ENCODE results near the gene CNPY1.

The CNPY1 gene

DNA sequence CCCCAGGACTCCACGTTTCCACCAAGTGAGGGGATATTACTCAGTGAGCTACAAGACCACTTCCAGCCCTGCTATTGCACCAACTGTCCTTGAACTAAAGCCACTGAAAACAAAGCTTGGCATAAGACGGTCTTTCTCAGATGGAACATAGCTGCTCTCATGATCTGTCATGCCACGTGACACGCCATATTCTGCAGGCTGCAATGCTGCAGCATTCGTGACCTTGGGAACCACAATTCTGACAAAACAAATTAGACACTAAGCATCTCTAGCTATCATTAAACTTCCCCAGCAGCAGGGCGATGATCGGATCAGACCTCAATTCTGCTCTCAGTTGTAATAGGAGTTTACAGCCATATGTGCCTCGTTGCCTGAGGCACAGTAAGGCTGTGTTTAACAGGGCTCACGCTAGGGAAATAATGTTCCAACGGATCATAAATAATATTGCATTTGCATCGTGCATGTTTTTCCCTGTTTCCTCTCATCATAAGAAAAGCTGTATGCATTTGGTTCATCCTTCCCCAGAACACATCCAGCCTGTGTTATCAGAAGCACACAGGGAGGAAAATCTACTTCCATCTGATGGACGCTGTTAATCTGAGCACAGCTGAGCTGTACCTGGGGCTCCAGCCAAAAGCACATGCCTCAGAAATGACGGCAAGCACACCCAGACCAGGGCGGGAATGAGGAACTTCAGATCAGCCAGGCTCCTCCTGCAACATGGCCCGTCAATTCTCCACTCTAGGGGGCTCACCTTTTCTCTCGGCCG, 38.6 kb upstream of the CNPY1 start:
- TF ChIP-seq, protein P1, sequence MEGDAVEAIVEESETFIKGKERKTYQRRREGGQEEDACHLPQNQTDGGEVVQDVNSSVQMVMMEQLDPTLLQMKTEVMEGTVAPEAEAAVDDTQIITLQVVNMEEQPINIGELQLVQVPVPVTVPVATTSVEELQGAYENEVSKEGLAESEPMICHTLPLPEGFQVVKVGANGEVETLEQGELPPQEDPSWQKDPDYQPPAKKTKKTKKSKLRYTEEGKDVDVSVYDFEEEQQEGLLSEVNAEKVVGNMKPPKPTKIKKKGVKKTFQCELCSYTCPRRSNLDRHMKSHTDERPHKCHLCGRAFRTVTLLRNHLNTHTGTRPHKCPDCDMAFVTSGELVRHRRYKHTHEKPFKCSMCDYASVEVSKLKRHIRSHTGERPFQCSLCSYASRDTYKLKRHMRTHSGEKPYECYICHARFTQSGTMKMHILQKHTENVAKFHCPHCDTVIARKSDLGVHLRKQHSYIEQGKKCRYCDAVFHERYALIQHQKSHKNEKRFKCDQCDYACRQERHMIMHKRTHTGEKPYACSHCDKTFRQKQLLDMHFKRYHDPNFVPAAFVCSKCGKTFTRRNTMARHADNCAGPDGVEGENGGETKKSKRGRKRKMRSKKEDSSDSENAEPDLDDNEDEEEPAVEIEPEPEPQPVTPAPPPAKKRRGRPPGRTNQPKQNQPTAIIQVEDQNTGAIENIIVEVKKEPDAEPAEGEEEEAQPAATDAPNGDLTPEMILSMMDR (IDR thresholded peaks at IDR 0.05; ENCODE audit: low read depth, low read length), result no peak
- DNase-seq (ENCODE audit: extremely low read depth, low read depth), result no peak

- no peak for DNase-seq (ENCODE audit: extremely low read depth, low read depth)
- TF ChIP-seq, protein P1 (IDR thresholded peaks at IDR 0.05; ENCODE audit: low read depth, low read length), result no peak
These were observed 37.9 kb upstream of the CNPY1 start for GRCh38 chr7:155584261-155584660.

DNA sequence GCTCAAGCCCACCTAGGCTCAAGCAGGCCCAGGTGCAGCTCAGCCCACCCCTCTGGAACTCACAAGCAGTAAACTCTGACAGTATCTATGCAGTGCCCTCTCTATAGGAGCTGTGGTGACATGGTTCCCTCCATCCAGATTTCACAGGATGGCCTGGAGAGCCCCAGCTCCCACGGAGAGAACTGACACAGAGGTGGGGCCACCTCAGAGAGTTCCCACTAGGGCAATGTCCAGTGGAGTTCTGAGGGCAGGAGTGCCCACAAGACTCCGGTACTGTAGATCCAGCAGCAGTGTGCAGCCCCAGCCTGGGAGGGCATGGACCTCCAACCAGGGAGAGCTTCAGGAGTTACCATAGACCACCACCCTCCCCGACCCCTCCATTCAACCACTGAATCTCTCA, 37.3 kb upstream of the CNPY1 start:
- TF ChIP-seq, protein P1 (IDR thresholded peaks at IDR 0.05; ENCODE audit: low read depth, low read length), result no peak
- no peak for DNase-seq (ENCODE audit: extremely low read depth, low read depth)

DNA sequence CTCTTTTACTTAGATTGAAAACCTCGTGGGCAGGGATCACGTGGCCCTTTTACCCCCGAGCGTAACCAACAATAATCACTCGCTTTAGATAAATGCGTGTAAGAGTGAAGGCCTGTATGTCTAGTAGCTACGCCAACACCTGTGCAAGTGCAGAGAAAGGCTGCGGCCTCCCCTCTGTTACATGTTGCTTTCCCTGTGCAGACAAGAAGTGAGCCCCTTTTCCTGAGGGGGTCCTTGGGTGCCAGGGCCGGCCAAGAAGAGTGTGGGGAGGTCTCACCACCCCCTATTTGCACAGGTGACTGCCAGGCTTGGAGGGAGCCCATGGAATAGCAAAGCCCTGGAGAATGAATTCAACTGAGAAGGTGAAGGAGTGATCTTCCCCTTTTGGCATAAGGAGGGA, 35.6 kb upstream of the CNPY1 start:
- TF ChIP-seq, protein P1 (IDR thresholded peaks at IDR 0.05; ENCODE audit: low read depth, low read length), result no peak
- DNase-seq (ENCODE audit: extremely low read depth, low read depth), result no peak

- DNase-seq (ENCODE audit: extremely low read depth, low read depth), result no peak
- TF ChIP-seq, protein P1 (IDR thresholded peaks at IDR 0.05; ENCODE audit: low read depth, low read length), result no peak
These were observed 34.9 kb upstream of the CNPY1 start for GRCh38 chr7:155581107-155581830.

DNA sequence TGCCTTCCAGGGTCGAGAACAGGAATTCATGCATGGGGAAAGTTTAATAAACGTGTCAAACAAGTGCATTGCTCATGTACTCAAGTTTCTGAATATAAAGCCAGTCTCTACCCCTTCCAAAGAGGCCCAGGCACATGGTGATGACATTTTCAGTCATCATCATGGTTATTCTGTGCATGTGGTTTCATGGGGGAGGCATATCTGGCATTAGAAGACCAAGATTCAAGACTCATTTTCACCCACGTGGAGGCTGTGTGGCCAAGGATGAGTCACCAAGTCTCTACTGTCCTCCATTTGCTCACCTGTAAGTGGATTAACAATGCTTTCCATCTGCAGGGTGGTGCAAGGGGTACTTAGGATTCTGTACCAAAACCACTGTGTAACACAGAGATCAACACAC, 34.0 kb upstream of the CNPY1 start:
- TF ChIP-seq, protein P1 (IDR thresholded peaks at IDR 0.05; ENCODE audit: low read depth, low read length), result no peak
- DNase-seq (ENCODE audit: extremely low read depth, low read depth), result no peak

DNA sequence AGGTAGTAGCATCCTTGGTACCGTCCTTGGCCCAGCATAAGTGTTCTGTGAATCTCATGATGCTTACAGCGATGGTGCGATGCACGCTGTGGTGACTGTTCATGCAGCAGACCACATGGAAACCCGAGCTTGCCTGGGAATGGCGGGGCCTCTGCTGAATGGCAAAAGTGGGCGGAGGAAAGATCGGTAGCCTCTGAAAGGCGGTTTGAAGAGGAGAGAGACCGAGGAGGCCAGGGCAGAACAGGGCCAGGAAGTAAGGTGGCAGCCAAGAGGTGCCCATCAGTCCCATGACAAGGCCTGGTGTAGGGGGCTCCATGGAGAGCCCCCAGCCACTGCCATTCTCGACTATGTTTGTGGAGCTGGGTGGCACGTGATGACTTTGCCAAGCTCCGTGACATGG, 33.2 kb upstream of the CNPY1 start:
- DNase-seq (ENCODE audit: extremely low read depth, low read depth), result no peak
- TF ChIP-seq, protein P1 (IDR thresholded peaks at IDR 0.05; ENCODE audit: low read depth, low read length), result no peak

All from AG09319 (cell line).